Stimulated activated CD8-positive, alpha-beta memory T cell treated with anti-CD3 and anti-CD28 coated beads, Interleukin-7, amount 100 ng/mL, for 1 hour (primary cell): ENCODE results near the gene VMO1.

Experiments used
- DNase-seq, 2 donors: peaks; one replicate each; pipeline ENCODE4 v3.0.0-alpha.2; 2020; ENCODE audit warnings: low read depth in 2 of 2

The VMO1 gene

GRCh38 chr17:4800462-4801196 lies 14.5 kb upstream of the VMO1 start:
- DNase-seq, result no peak

- DNase-seq, result no peak
Measured at GRCh38 chr17:4796552-4796920, 10.4 kb upstream of the VMO1 start.

GRCh38 chr17:4795168-4795567 lies 9.0 kb upstream of the VMO1 start:
- DNase-seq, result no peak

- DNase-seq, result no peak
Measured at GRCh38 chr17:4790705-4791088, 4.5 kb upstream of the VMO1 start.

- peak; percentile 58 to 61 for DNase-seq
Measured at GRCh38 chr17:4789951-4790704, 4.0 kb upstream of the VMO1 start.

GRCh38 chr17:4789701-4789950 lies 3.5 kb upstream of the VMO1 start:
- no peak for DNase-seq

GRCh38 chr17:4788807-4789700 lies 2.9 kb upstream of the VMO1 start, which contains the start of gene GLTPD2:
GLTPD2 (plus strand) TSS chr17:4788964; CDS start chr17:4789012, 48 bp downstream.
- no peak for DNase-seq

GRCh38 chr17:4788159-4788806 lies 2.1 kb upstream of the VMO1 start:
- no peak for DNase-seq

GRCh38 chr17:4786516-4786915 lies 352 bp upstream of the VMO1 start:
- DNase-seq, result no peak

GRCh38 chr17:4785311-4786105 lies 656 bp downstream of the VMO1 start:
- no peak for DNase-seq

GRCh38 chr17:4782652-4783051 lies 3.5 kb downstream of the VMO1 start:
- no peak for DNase-seq

- no peak for DNase-seq
Measured at GRCh38 chr17:4780325-4780955, 5.7 kb downstream of the VMO1 start.

GRCh38 chr17:4777969-4778760 lies 8.0 kb downstream of the VMO1 start:
- DNase-seq, result no peak

- no peak for DNase-seq
Measured at GRCh38 chr17:4772235-4772613, 13.9 kb downstream of the VMO1 start.

GRCh38 chr17:4771519-4772234 lies 14.5 kb downstream of the VMO1 start, which contains the start of gene TM4SF5:
TM4SF5 (plus strand) TSS chr17:4771886; CDS start chr17:4771923, 37 bp downstream.
- DNase-seq, result no peak

GRCh38 chr17:4769628-4770027 lies 16.5 kb downstream of the VMO1 start:
- DNase-seq, result no peak

- no peak for DNase-seq
Measured at GRCh38 chr17:4768298-4768697, 17.9 kb downstream of the VMO1 start.

GRCh38 chr17:4766723-4767122 lies 19.4 kb downstream of the VMO1 start:
- no peak for DNase-seq

GRCh38 chr17:4766201-4766600 lies 20.0 kb downstream of the VMO1 start:
- no peak for DNase-seq
